NCI-H2196 treated with DMSO at 0.1 percent for 48 hours (cell line): Measurements from ENCODE around the gene TXNRD1.
"Not testable (repeated sequence)": the region's sequence is repeated elsewhere in the genome, so short reads cannot be mapped to it uniquely, and the experiment has no call there.

Source experiments
- DNase-seq: peaks from one replicate; lab custom pipeline; 2025; ENCODE audit not compliant: unreplicated experiment; lab: John Stamatoyannopoulos, UW

Gene TXNRD1

DNA sequence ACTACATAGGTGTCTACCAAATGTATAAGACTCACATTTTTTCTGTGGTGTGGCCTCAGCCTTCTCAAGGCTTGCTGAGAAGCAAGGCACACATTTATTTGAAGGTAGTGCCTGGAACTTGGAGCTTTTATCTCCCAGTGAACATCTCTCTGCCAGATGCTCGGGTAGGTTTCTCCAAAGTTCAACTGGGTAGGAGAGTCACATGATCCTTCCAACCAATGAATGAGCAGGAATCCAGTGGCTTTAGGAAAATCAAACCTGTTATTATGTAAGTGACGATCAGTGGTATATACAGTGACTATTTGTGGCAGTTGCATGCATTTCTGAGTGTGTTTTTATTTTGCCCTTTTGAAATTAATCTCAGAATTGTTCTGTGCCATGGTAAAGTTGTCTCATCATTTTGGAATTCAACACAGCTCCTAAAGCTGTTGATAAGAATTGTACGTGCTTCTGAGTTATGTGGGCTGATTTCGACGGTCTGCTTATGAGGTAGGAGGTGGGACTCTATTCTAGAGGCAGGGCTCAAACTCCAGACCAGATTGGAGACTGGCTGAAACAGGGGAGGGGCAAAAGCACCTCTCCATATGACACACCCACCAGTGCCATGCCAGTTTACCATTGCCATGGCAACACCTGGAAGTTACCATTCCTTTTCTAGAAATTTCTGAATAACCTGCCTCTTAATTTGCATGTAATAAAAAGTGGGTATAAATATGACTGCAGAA lies 145.6 kb downstream of the TXNRD1 start:
- no peak for DNase-seq

DNA sequence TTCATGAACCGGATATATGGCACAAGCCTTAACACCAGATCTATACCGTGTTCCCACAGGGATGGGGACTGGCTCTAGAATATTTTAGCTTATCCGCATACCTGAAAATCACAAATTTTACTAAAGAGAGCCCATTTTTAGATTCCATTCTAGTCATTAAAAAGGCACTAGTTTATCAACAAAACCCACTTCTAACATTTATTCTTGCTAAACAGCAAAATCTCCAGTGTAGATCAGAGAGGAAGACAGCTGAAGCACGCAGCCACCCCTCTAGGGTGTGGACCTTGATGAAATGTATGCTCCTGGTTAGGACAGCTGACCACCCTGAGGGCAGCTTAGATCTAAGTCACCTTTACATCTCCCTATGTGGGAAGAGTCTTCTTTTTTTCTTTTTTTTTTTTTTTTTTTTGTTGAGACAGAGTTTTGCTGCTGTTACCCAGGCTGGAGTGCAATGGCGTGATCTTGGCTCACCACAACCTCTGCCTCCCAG lies 150.4 kb downstream of the TXNRD1 start:
- DNase-seq = no peak

DNA sequence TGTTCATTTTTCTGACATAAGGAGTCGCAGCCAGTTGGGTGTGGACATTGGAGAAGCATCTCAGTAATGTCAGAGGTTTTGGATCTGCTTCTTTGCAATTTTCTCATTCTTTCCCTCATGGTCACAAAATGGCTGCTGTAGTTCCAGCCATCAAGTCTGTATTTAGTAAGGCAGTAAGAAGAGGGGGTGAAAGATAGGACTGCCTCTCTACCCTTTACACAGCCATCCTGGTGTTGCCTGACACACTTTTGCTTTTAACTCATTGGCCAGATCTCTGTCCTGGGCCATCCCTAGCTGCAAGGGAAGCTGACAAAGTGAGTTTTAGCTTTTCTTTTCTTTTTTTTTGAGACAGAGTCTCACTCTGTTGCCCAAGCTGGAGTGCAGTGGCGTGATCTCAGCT lies 154.1 kb downstream of the TXNRD1 start:
- no peak for DNase-seq

DNA sequence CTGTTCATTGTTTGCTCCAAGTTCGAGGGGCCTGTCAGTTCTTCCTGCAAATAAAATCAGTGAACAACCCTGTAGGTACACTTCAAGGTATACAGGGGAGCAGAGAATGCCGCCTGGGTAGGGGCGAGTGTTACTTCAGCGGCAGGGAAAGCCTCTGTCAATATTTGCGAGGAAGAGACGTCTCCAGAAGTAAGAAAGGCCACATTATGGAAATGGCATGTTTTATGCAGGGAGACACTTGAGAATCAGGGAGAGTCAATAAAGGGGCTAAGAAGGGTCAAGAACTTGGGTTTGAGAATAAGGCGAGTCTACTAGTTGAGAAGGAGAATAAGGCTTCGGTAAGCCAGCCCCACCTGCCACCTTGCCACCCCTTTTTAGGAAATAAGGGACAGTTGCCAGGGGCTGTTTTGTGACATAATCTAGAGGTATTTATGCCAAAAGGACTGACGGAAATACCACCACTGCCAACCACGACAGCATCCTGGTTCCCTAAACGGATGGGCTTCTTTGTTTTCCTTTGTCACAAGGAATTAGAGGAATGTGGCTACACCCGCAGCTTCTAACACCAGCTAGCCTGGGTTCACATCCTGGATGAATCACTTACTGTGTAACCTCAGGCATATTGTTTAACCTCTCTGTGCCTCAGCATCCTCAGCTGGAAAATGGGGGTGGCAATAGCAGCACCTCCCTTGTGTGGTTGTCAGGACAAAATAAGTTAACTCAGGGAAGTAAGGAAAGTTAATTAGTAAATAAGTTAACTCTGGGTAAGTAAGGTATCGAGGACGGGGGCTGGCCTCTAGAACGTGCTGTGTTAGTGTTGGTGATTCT lies 155.7 kb downstream of the TXNRD1 start:
- DNase-seq = no peak

DNA sequence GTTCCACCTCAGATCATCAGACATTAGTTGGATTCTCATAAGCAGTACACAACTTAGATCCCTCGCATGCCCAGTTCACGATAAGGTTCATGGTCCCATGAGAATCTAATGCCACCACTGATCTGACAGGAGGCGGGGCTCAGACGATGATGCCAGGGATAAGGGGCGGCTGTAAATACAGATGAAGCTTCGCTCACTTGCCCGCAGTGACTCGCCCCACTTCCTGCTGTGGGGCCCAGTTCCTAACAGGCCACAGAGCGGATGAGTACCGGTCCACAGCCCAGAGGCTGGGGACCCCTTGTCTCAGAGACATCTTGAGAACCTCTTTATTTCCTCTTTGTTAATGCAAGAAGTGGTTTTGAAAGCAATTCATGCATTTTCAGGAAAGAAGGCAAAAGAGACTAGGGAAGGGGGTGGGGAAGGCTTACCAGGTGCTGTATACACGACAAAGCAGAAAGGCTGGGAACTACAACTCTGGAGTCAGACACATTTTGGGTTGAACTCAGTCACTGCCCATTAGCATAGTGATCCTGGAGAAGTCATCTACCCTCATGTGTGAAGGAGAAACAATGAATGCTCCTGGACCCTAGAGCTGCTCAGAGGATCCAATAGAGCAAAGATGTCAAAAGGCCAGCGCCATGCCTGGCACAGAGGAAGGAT lies 156.6 kb downstream of the TXNRD1 start:
- no peak for DNase-seq

DNA sequence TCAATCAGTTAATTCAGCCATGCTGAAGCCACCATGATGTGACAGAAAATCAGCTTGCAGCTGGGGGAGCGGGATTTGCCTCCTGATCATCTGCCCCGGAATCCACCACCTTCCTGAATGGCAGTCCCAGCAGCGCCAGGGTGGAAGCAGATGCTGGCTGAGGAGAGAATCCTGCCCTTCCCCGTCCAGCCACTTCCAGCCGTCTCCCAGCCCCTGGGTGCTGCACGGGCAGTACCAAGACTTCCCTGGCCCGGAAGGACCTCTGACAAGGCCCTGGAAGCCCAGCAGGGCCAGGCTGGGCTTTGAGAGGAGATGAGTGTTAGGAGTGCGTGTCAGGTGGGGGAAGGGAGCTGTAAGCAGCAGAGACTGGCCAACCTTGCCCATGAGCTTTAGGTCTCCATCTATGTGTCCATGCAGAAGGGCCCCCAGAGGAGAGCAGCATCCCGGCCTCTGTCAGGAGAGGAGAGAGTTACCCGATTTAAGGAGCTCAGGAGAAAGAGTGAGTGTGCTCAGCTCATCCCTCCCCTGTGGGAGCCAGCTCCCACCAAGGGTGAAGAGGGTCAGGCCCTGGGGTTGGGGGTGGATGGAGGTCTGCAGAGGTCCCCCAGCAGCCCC lies 157.2 kb downstream of the TXNRD1 start:
- no peak for DNase-seq

DNA sequence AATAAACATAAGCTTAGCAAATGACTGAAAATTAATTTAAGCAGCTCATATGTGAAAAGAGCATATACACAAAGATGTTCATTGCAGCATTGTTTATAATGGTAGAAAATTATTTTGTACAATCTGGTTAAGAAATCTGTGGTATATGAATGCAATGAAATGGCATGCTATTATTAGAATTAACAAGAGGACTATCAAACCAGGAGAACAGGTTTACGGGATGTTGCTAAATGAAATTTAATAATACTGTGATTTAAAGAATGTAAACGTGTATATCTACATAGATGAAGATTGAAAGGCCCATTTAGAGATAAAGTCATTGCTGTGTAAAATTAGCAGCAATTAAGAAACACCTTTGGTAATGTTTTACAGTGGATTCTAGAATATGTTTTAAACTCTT lies 158.5 kb downstream of the TXNRD1 start:
- DNase-seq = no peak

DNA sequence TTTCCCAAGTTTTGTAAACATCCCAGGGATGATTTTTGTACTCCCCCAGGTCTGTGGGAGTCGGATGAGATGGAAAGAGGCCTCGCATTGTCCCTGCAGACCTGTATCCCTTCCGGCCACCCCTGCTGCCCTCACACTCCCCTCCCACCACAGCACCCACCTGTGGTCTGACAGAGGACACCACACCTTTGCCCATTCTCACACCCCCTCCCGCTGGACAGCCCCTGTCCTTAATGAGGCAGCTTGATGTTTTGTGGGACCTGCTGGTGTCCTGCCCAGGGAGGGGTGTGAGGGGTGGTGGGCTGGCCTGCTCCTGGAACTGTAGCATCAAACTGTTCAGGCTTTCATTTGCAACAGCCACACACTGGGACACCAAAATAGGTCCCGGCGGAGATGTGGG lies 159.2 kb downstream of the TXNRD1 start:
- no peak for DNase-seq

DNA sequence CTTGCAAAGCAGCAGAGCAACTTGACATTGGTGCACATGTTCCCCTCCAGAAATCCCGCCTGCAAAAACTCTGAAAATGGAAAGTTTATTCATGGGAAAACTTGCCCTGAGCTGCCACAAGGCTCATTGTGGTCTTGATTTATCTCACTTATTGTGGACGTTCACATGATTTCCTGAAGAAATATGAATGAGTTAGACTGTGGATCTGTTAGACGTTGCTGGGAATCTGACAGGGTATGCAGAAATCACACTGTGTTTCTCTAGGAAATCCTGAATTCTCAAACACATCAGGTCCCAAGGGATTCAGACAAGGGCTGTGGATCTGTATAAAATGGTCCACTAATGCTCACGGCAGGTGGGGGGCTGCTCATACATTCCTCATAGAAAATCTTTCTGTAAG lies 160.2 kb downstream of the TXNRD1 start:
- no peak for DNase-seq

DNA sequence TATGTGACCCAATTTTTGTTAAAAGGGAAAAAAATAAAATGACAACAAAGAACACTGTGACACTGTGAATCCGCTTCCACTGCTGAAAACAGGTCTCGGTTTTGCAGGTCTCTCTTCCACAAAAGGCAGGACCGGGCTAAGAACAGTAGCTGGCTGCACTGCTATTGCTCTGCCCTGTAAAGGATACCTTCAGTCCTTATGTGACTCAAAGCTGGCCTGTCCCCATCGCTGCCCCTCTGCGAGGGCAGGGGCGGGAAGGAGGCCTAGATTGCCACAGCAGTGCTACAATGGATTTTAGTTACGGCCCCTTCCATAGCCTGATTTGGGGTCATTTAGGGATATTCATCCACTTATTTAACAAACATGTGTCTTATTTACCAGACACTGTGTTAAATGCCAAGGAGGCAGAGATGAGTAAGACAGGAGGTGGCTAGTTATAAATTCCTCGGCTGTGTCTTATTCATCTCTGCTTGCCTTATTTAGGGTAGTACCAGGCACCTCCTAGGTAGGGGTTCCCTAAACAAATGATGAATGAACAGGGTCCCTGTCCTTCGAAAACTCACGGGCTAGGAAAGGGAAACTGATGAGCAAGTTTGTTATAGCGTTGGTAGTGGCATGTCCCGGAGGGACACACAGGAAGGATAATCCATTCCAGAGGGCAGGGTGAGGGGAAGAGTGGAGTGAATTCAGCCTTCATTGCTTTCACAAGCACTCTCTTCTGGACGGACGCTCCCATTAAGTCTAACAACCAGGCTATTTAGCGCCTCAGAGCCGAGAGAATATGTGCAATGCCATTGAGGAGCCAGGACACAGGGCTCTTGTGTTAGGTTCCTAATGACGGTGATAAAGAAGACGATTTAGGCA lies 161.3 kb downstream of the TXNRD1 start:
- no peak for DNase-seq

DNA sequence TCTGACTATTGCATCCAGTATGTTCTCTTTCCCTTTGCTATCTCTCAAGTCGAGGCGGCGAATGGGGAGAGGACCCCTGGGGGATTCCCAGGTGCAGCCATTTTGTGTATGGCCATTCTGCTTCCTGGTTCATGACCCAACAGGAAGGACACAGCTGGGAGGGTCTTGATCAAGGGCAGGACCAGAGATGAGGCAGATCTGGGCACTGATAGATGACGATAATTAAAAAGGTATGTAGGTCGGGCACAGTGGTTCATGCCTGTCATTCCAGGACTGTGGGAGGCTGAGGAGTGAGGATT lies 161.9 kb downstream of the TXNRD1 start:
- no peak for DNase-seq

DNA sequence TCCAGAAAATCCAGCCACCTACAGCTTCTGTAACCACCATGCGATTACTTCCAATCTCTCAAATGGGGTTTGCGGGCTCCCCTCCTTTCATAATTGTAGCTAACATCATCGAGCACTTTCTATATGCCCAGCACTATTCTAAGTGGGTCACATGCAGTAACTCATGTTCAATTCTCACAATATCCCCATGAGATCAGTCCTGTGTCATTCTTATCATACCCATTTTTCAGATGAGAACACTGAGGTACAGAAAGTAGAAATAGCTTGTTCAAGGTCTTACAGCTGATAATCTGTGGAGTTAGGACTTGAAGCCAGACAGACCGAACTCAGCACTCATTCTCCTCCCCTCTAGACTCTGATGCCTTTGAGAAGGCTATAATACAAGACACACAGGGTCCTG lies 162.8 kb downstream of the TXNRD1 start:
- DNase-seq = no peak

DNA sequence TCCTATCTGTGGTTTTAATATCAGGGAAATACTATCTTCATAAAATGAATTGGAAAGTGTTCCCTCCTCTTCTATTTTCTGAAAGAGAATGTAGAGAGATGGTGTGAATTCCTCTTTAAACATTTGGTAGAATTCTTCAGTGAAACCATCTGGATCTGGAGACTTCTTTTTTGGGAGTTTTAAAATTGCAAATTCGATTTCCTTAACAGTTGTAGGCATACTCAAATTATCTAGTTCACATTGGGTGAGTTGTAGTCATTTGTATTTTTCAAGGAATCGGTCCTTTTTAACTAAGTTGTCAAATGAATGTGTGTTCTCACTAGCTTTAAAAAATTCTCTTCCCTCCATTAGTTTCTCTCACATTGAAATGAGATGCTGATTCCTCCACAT lies 165.8 kb downstream of the TXNRD1 start:
- no peak for DNase-seq

DNA sequence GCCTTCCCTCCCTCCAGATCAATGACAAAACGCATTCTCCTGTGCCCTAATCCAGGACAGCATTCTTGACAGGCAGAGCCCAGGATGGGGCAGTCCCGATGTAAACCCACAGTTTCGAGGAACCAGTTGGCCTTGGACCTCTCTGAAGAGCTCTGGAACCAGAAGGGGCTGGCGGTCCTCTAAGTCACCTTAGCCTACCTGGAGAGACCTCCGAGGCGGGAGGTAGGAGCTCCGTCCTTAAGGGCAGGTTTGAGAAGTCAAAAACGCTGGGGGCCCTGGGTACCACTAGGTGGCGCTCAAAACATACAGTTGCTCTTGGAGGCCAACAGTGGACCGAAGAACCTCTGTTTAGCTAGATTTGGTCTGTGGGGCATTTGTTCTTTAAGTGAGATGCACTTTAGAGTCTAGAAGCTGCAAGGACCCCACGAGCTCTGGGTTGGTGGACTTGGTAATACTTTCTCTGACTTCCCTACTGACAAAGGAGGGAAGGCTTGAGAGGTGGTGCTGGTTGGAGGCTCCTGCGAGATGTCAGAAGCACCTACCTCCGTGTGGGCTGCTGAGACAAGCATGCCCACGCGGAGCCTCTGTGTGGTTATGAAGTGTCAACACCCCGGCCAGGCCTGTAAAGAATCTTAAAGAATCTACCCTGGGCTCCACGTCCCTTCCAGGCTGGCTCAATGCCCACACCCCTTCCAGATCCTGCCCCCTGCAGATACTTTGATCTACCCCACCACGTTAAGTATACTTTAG lies 166.3 kb downstream of the TXNRD1 start:
- peak; percentile 58 for DNase-seq

DNA sequence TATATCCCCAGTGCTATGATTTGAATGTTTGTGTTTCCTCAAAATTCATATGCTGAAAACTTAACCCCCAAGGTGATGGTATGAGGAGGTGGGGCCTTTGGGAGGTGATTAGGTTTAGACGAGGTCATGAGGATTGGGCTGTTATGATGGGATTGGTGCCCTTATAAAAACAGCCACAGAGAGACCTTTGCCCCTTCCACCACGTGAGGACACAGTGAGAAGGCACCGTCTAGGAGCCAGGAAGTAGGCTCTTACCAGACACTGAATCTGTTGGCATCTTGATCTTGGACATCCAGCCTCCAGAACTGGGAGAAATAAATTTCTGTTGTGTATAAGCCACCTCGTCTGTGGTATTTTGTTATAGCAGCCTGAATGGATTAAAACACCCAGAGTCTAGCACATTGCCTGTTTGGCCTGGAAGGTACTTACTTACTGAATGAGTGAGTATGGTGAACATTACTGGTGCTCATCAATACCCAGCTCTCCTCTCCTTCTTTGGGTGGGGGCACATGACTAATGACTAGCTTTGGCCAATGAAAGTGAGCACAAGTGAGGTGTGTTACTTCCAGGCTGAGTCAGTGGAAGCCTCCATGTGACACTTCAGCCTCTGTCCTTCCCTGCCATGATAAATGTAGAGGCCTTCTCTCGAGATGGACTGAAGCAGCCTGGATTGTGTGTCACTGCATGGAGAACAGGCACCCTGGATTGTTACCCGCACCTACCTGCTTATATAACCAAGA lies 168.7 kb downstream of the TXNRD1 start:
- no peak for DNase-seq

DNA sequence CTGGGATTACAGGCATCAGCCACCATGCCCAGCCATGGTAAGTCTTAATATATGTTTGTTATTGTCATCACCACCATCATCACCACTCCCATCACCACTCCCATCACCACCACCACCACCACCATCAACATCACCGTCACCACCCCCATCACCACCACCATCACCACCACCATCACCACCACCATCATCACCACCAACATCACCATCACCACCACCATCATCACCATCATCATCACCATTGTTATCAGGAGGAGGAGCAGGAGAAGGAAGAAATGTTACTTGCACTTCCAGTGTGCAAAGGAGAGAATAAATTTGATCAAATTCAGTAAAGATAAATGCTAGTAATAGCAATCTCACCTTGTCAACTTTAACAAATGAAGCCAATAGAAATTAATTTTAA lies 169.9 kb downstream of the TXNRD1 start:
- no peak for DNase-seq

DNA sequence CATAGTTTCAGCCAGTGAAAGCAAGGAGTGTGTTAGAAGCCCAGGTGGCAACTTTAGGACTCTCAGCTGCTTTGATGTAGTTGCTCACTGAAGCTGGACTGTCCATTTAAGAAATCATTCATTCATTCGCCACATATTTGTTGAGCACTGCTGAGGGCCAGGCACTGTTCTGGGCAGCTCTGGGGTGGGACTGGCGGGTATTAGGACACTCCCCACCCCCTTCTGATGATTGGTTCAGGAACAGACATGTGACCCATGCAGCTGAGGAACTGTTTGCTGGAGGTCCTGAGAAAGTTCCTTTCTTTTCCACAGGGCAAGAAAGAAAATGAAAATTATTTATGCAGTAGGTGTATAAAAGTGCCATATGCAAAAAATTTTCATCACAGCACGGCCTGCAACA lies 170.9 kb downstream of the TXNRD1 start:
- DNase-seq = no peak

DNA sequence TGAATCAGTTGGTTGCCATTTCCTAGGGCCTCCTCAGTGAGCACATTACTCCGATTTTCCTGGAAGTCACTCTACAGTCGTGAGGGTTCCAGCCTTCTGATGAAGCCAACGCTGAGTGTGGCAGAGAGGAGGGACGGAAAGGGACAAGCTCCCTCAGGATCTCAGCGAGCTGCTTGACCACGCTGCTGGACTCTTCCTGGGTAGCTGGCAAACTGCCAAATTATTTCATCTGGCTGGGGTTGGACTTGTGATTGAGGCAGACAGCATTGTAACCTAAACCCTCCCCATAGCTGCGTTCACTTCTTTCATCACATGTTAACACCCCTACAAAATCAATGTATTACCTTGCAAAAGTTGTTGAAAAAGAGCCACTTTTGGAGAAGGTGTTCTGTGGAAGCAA lies 171.6 kb downstream of the TXNRD1 start:
- peak; percentile 29 for DNase-seq

DNA sequence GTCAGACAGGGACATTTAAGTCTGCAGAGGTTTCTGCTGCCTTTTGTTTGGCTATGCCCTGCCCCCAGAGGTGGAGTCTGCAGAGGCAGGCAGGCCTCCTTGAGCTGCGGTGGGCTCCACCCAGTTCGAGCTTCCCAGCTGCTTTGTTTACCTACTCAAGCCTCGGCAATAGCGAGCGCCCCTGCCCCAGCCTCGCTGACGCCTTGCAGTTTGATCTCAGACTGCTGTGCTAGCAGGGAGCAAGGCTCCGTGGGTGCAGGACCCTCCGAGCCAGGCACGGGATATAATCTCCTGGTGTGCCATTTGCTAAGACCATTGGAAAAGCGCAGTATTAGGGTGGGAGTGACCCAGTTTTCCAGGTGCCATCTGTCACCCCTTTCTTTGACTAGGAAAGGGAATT lies 178.5 kb downstream of the TXNRD1 start:
- not testable (repeated sequence) for DNase-seq
